SK-N-SH treated with all-trans-retinoic acid at 6 μM for 48 hours (cell line): ENCODE results near the gene TYSND1.

ENCODE experiments used
- ATAC-seq: fragments of 200-7000 bp; cut with Tn5 transposase; 3 replicates; pipeline ENCODE4 v1.9.1; 2020; ENCODE audit warnings: mild to moderate bottlenecking, moderate library complexity
- ARNTL ChIP-seq: fragments of 450-650 bp; formaldehyde crosslinking; IDR thresholded peaks from 2 replicates; pipeline ENCODE4 v1.5.0; 2020; ENCODE audit warnings: low read depth, mild to moderate bottlenecking, moderate library complexity, borderline replicate concordance
- BACH2 ChIP-seq: fragments of 250-450 bp; sonication (Bioruptor Pico); IDR thresholded peaks from 2 replicates; pipeline ENCODE4 v1.9.0; 2021; ENCODE audit warnings: mild to moderate bottlenecking, borderline replicate concordance
- CREB5 ChIP-seq: fragments of 250-450 bp; sonication (Bioruptor Pico); IDR thresholded peaks from 2 replicates; pipeline ENCODE4 v1.5.1; 2020; ENCODE audit warnings: low read depth, mild to moderate bottlenecking, moderate library complexity
- CSDC2 ChIP-seq: fragments of 250-450 bp; sonication (Bioruptor Pico); IDR thresholded peaks from 2 replicates; pipeline ENCODE4 v1.5.0; 2020; ENCODE audit warnings: mild to moderate bottlenecking, moderate library complexity
- CSRNP3 ChIP-seq: fragments of 250-450 bp; sonication (Bioruptor Pico); IDR thresholded peaks from 2 replicates; pipeline ENCODE4 v1.5.1; 2021; ENCODE audit warnings: mild to moderate bottlenecking, moderate library complexity
- ESRRG ChIP-seq: fragments of 250-450 bp; sonication (Bioruptor Pico); IDR thresholded peaks from 2 replicates; pipeline ENCODE4 v1.6.1; 2021; ENCODE audit warnings: mild to moderate bottlenecking
- GLIS3 ChIP-seq: fragments of 250-450 bp; sonication (Bioruptor Pico); IDR thresholded peaks from 2 replicates; pipeline ENCODE4 v1.5.0; 2020; ENCODE audit warnings: mild to moderate bottlenecking, moderate library complexity
- PATZ1 ChIP-seq: fragments of 250-450 bp; sonication (Bioruptor Pico); IDR thresholded peaks from 2 replicates; pipeline ENCODE4 v1.8.0; 2020; ENCODE audit warnings: mild to moderate bottlenecking, moderate library complexity, borderline replicate concordance
- POU6F1 ChIP-seq: fragments of 250-450 bp; sonication (Bioruptor Pico); IDR thresholded peaks from 2 replicates; pipeline ENCODE4 v1.8.0; 2021; ENCODE audit warnings: low read depth, mild to moderate bottlenecking, moderate library complexity, borderline replicate concordance
- PPARA ChIP-seq: fragments of 250-450 bp; sonication (Bioruptor Pico); IDR thresholded peaks from 2 replicates; pipeline ENCODE4 v1.5.0; 2020; ENCODE audit warnings: mild to moderate bottlenecking, borderline replicate concordance
- RARB ChIP-seq: fragments of 250-450 bp; sonication (Bioruptor Pico); IDR thresholded peaks from 2 replicates; pipeline ENCODE4 v1.8.0; 2021; ENCODE audit warnings: mild to moderate bottlenecking, moderate library complexity
- SNAI2 ChIP-seq: fragments of 250-450 bp; sonication (Bioruptor Pico); IDR thresholded peaks from 2 replicates; pipeline ENCODE4 v1.5.0; 2020; ENCODE audit warnings: mild to moderate bottlenecking, moderate library complexity
- TCF4 ChIP-seq: fragments of 250-450 bp; sonication (Bioruptor Pico); IDR thresholded peaks from 2 replicates; pipeline ENCODE4 v1.8.0; 2021; ENCODE audit warnings: mild to moderate bottlenecking, moderate library complexity, borderline replicate concordance
- TOX ChIP-seq: fragments of 250-450 bp; sonication (Bioruptor Pico); IDR thresholded peaks from 2 replicates; pipeline ENCODE4 v1.8.0; 2021; ENCODE audit warnings: mild to moderate bottlenecking, moderate library complexity, borderline replicate concordance
- TSHZ2 ChIP-seq: fragments of 250-450 bp; sonication (Bioruptor Pico); IDR thresholded peaks from 2 replicates; pipeline ENCODE4 v1.5.0; 2020; ENCODE audit warnings: mild to moderate bottlenecking, moderate library complexity
- ZC3H10 ChIP-seq: fragments of 250-450 bp; sonication (Bioruptor Pico); IDR thresholded peaks from 2 replicates; pipeline ENCODE4 v1.5.1; 2021; ENCODE audit warnings: mild to moderate bottlenecking, moderate library complexity
- ZFP3 ChIP-seq: fragments of 250-450 bp; sonication (Bioruptor Pico); IDR thresholded peaks from 2 replicates; pipeline ENCODE4 v1.5.0; 2020; ENCODE audit warnings: mild to moderate bottlenecking, moderate library complexity
- ZFP30 ChIP-seq: fragments of 450-650 bp; formaldehyde crosslinking; IDR thresholded peaks from 2 replicates; pipeline ENCODE4 v1.5.0; 2022; ENCODE audit warnings: mild to moderate bottlenecking, moderate library complexity
- ZNF565 ChIP-seq: fragments of 450-650 bp; formaldehyde crosslinking; conservative IDR thresholded peaks from 2 replicates; pipeline ENCODE4 v1.5.0; 2020; ENCODE audit warnings: low read depth, mild to moderate bottlenecking, moderate library complexity
- ZNF70 ChIP-seq: fragments of 450-650 bp; formaldehyde crosslinking; IDR thresholded peaks from 2 replicates; pipeline ENCODE4 v1.5.0; 2020; ENCODE audit warnings: mild to moderate bottlenecking, moderate library complexity
- ZNF8 ChIP-seq: fragments of 450-650 bp; formaldehyde crosslinking; IDR thresholded peaks from 2 replicates; pipeline ENCODE4 v1.5.0; 2020; ENCODE audit warnings: mild to moderate bottlenecking, moderate library complexity

TYSND1 gene

GRCh38 chr10:70096016-70096704 lies 50.3 kb downstream of the TYSND1 start:
- no peak for ATAC-seq
- TF ChIP-seq RARB = no peak
- no peak for TF ChIP-seq GLIS3 (CRISPR knock-in tag)
- no peak for TF ChIP-seq ZC3H10 (CRISPR knock-in tag)
- TF ChIP-seq ZFP3 (CRISPR knock-in tag) = no peak
- TF ChIP-seq TOX (CRISPR knock-in tag) = no peak
- no peak for TF ChIP-seq TCF4 (CRISPR knock-in tag)
- TF ChIP-seq SNAI2 (CRISPR knock-in tag) = no peak
- no peak for TF ChIP-seq ZFP30
- TF ChIP-seq ARNTL = no peak

GRCh38 chr10:70094250-70094649 lies 52.2 kb downstream of the TYSND1 start:
- no peak for ATAC-seq
- no peak for TF ChIP-seq ZNF70
- no peak for TF ChIP-seq ZNF565 (CRISPR knock-in tag)
- no peak for TF ChIP-seq PPARA (CRISPR knock-in tag)
- no peak for TF ChIP-seq ZNF8 (CRISPR knock-in tag)
- TF ChIP-seq ZFP3 (CRISPR knock-in tag) = no peak
- no peak for TF ChIP-seq ARNTL
- no peak for TF ChIP-seq BACH2 (CRISPR knock-in tag)
- TF ChIP-seq TOX (CRISPR knock-in tag) = no peak
- no peak for TF ChIP-seq SNAI2 (CRISPR knock-in tag)
- TF ChIP-seq CSDC2 = no peak
- no peak for TF ChIP-seq TCF4 (CRISPR knock-in tag)
- TF ChIP-seq RARB = no peak
- TF ChIP-seq POU6F1 (CRISPR knock-in tag) = no peak
- TF ChIP-seq GLIS3 (CRISPR knock-in tag) = no peak
- TF ChIP-seq PATZ1 = no peak
- TF ChIP-seq ZFP30 = no peak
- TF ChIP-seq CREB5 (CRISPR knock-in tag) = no peak

- TF ChIP-seq ZNF8 (CRISPR knock-in tag) = no peak
- TF ChIP-seq ESRRG (CRISPR knock-in tag) = no peak
- TF ChIP-seq CSRNP3 (CRISPR knock-in tag) = no peak
- no peak for TF ChIP-seq POU6F1 (CRISPR knock-in tag)
- ATAC-seq = no peak
These were observed 53.1 kb downstream of the TYSND1 start for GRCh38 chr10:70093335-70093944.

GRCh38 chr10:70092389-70092718 lies 54.1 kb downstream of the TYSND1 start:
- ATAC-seq = no peak
- no peak for TF ChIP-seq POU6F1 (CRISPR knock-in tag)
- TF ChIP-seq TOX (CRISPR knock-in tag) = no peak
- TF ChIP-seq CSDC2 = no peak
- no peak for TF ChIP-seq SNAI2 (CRISPR knock-in tag)
- TF ChIP-seq ESRRG (CRISPR knock-in tag) = no peak
- no peak for TF ChIP-seq TSHZ2 (CRISPR knock-in tag)
- no peak for TF ChIP-seq CREB5 (CRISPR knock-in tag)
- TF ChIP-seq ZNF565 (CRISPR knock-in tag) = no peak
